Erythroblast (primary cell): ENCODE results near the gene TEX19.

ENCODE experiments used
- GATA1 ChIP-seq: IDR thresholded peaks from 2 replicates; pipeline ENCODE4 v1.6.1; 2011; ENCODE audit warnings: low read depth, mild to moderate bottlenecking, control low read depth, low read length, moderate library complexity
- POLR2A ChIP-seq: IDR thresholded peaks from 2 replicates; pipeline ENCODE4 v1.6.1; 2011; ENCODE audit warnings: mild to moderate bottlenecking, low read length

DNA sequence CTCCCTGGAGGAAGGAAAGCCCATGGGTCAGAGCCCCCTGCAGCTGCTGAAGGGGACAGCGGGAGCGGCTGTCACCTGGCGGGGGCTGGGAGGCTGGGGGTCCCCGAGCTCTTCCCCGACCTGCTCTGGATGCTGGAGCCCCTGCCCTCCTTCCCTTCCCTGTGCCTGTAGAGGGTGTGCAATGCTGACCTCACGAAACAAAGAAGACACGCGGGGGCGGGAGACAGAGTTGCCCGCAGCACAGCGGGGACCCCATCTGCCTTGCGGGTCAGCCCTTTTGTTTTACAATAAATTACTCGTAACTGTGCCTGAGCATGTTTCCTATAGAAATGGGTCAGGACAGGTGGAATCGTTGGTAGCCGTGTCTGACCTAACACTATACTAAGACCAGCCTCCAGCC lies 31.8 kb upstream of the TEX19 start:
- no peak for TF ChIP-seq POLR2A
- TF ChIP-seq GATA1: no peak
